Measurements from ENCODE around the gene OCRL. TPM values are rescaled to one million over a fixed set of nuclear protein-coding genes. Genes with fewer than 3 reads are reported as not detected.

OCRL gene
- total and polyA plus RNA-seq, 2 of the 4 experiments (the other 2 are of a cell fraction), result 19.4 to 20.6 TPM

DNA sequence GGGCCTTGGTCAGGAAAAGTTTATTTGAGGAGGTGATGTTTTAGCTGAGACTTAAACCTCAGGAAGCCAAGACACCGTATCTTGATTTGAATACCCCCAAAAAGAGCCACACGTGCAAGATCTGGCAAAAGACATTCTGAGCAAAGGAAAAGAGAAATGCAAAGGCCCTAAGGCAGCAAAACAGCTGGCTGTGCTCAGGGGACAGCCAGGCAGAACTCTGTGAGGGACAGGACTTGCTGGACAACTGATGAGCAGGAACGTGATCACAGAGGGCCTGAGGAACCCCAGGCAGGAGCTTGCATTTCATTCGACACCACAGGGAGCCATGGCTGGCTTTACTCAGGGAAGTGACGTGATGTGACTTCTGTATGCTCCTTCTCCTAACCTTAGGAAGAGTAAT lies 56.0 kb downstream of the OCRL start:
- no peak for DNase-seq
- TF ChIP-seq MAFK (IDR thresholded peaks at IDR 0.05; ENCODE audit: low read depth, low read length) (no peak), NFE2L2 (IDR thresholded peaks at IDR 0.05; ENCODE audit: low read depth, low read length) (no peak), POLR2A (IDR thresholded peaks at IDR 0.05; ENCODE audit: low read depth, low read length) (no peak), SMC3 (IDR thresholded peaks at IDR 0.05; ENCODE audit: low read depth, low read length) (no peak), FOS (IDR thresholded peaks at IDR 0.05; ENCODE audit: low read depth, low read length) (no peak), BHLHE40 (IDR thresholded peaks at IDR 0.05; ENCODE audit: low read depth, low read length) (no peak)
- TF ChIP-seq, protein P1, sequence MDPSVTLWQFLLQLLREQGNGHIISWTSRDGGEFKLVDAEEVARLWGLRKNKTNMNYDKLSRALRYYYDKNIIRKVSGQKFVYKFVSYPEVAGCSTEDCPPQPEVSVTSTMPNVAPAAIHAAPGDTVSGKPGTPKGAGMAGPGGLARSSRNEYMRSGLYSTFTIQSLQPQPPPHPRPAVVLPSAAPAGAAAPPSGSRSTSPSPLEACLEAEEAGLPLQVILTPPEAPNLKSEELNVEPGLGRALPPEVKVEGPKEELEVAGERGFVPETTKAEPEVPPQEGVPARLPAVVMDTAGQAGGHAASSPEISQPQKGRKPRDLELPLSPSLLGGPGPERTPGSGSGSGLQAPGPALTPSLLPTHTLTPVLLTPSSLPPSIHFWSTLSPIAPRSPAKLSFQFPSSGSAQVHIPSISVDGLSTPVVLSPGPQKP (IDR thresholded peaks at IDR 0.05; ENCODE audit: borderline replicate concordance, low read depth, low read length), result no peak
- TF ChIP-seq, protein P2, sequence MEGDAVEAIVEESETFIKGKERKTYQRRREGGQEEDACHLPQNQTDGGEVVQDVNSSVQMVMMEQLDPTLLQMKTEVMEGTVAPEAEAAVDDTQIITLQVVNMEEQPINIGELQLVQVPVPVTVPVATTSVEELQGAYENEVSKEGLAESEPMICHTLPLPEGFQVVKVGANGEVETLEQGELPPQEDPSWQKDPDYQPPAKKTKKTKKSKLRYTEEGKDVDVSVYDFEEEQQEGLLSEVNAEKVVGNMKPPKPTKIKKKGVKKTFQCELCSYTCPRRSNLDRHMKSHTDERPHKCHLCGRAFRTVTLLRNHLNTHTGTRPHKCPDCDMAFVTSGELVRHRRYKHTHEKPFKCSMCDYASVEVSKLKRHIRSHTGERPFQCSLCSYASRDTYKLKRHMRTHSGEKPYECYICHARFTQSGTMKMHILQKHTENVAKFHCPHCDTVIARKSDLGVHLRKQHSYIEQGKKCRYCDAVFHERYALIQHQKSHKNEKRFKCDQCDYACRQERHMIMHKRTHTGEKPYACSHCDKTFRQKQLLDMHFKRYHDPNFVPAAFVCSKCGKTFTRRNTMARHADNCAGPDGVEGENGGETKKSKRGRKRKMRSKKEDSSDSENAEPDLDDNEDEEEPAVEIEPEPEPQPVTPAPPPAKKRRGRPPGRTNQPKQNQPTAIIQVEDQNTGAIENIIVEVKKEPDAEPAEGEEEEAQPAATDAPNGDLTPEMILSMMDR (conservative IDR thresholded peaks at IDR 0.05; ENCODE audit: low read depth, low read length), result no peak
- CTCF ChIA-PET, result no interaction called here
- no peak overlapping the region for H2BK120ac ChIP-seq (ENCODE audit: low read depth, low read length)
- H3K4me3 ChIP-seq (ENCODE audit: insufficient read depth, low read depth, low read length), result no peak overlapping the region
- peaks cover 5% of the 10 kb centered on the region; the same call in 1 of the 2 replicates for H3K27me3 ChIP-seq (ENCODE audit: control insufficient read depth, insufficient read depth, low read length)
- 20% methylated on average over 1 of the region's 5 CpGs; no CpG with 5 or more reads in 1 of the 2 experiments for WGBS, 2 experiments (ENCODE audit: extremely low coverage in 2 of 2, insufficient read length in 1 of 2)
- no peaks in the 10 kb centered on the region; the same call in 1 of the 2 replicates for H3K9me1 ChIP-seq (ENCODE audit: insufficient read depth, low read length)
- no peak overlapping the region for H2BK5ac ChIP-seq (ENCODE audit: low read depth, low read length, poor library complexity, severe bottlenecking)
- no peak overlapping the region for H2BK20ac ChIP-seq (ENCODE audit: low read depth, low read length)
- no TSS peak for BruUV-seq (replicated peaks)
- no peak overlapping the region for H3K4ac ChIP-seq (ENCODE audit: low read depth, low read length)
- H3K27ac ChIP-seq (ENCODE audit: insufficient read depth, low read length), result no peak overlapping the region
- in situ Hi-C loops (cut with MboI; ENCODE audit: low sequenced_read_pairs) (no loop called here), dilution Hi-C loops (cut with HindIII; ENCODE audit: low sequenced_read_pairs, unreplicated experiment) (no loop called here), intact Hi-C loops (cut with micrococcal nuclease) (no loop called here)
- ATAC-seq (ENCODE audit: low read depth), result no peak
- H3K18ac ChIP-seq (ENCODE audit: low read depth, low read length), result no peak overlapping the region
- H4K8ac ChIP-seq (ENCODE audit: low read depth in 2 of 2, low read length in 2 of 2), result no peak overlapping the region
- no peak overlapping the region for H3K56ac ChIP-seq (ENCODE audit: extremely low read depth, insufficient read depth, low read length)
- H4K20me1 ChIP-seq (ENCODE audit: insufficient read depth, low read length), result no peaks in the 10 kb centered on the region
- no peak overlapping the region for H2AK9ac ChIP-seq (replicated peaks; ENCODE audit: low read depth, low read length, poor library complexity)
- H3K23ac ChIP-seq (ENCODE audit: low read depth, low read length), result no peak overlapping the region
- POLR2A ChIA-PET (ENCODE audit: unreplicated experiment), result no interaction called here
- no peak overlapping the region for H3K9ac ChIP-seq (ENCODE audit: low read depth, low read length)
- H3K36me3 ChIP-seq (ENCODE audit: control insufficient read depth, insufficient read depth, low read length), result peaks cover 6% of the 10 kb centered on the region
- no peaks in the 10 kb centered on the region for H3K9me3 ChIP-seq (ENCODE audit: control insufficient read depth, insufficient read depth, low read length)
- H4K5ac ChIP-seq (ENCODE audit: low read depth, low read length), result no peak overlapping the region
- no peak overlapping the region for H2BK15ac ChIP-seq (ENCODE audit: low read depth, low read length)
- peaks cover 3% of the 10 kb centered on the region; the same call in 1 of the 2 replicates for H3K4me1 ChIP-seq (ENCODE audit: control insufficient read depth, insufficient read depth, low read length)
- no peaks in the 10 kb centered on the region for H3K79me1 ChIP-seq (ENCODE audit: low read depth in 1 of 2, low read length in 2 of 2)
- no peak overlapping the region for H3K4me2 ChIP-seq (ENCODE audit: low read depth, low read length)
- H2AK5ac ChIP-seq (ENCODE audit: low read depth, low read length), result no peak overlapping the region
- H4K91ac ChIP-seq (ENCODE audit: insufficient read depth, low read depth, low read length), result no peak overlapping the region
- H3K14ac ChIP-seq (replicated peaks; ENCODE audit: low read depth, low read length), result no peak overlapping the region
- no peak overlapping the region for H2AFZ ChIP-seq (replicated peaks; ENCODE audit: low read length, poor library complexity)

Measured in IMR-90 (cell line).